Occipital lobe (tissue), 2 donors: ENCODE data around the gene CDKN2B-AS1. TPM values are rescaled to one million over a fixed set of nuclear protein-coding genes. Genes with fewer than 3 reads are reported as not detected.

Experiments
- DNase-seq: peaks from one replicate; lab custom pipeline; 2025; lab: John Stamatoyannopoulos, UW
- total RNA-seq: library from RNA; depleted of rRNA; stranded (reverse); fragments of >200 nt; gene quantifications from one replicate; pipeline ENCODE4 v1.2.3, GENCODE V29; 2014

The CDKN2B-AS1 gene
- total RNA-seq, 1 donor from 2014 or later = 0.62 TPM

GRCh38 chr9:21982861-21983560, 11.6 kb upstream of the CDKN2B-AS1 start:
- DNase-seq = no peak

DNA sequence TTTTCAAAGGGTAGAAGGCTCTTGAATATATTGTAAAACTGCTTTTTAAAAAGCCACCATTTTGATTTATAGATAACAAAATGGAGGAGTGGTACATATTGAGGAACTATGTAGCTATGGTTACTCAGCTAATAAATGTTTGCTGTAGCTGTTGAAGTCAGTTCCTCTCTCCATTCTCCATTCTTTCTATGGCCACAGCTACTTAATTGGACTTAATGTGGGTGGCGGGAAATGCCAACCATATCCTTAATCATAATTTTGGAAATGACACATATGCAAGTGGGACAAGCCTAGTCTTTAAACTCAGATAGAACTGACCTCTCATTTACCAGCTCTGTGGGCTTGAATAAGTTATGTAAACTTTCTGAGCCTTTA, 11.0 kb upstream of the CDKN2B-AS1 start:
- DNase-seq = no peak

GRCh38 chr9:21984101-21984500, 10.5 kb upstream of the CDKN2B-AS1 start:
- no peak for DNase-seq

GRCh38 chr9:21985964-21986667, 8.5 kb upstream of the CDKN2B-AS1 start:
- no peak for DNase-seq

GRCh38 chr9:21988056-21988990, 6.3 kb upstream of the CDKN2B-AS1 start:
- no peak for DNase-seq

- no peak for DNase-seq
Measured at GRCh38 chr9:21989440-21990189, 5.0 kb upstream of the CDKN2B-AS1 start.

GRCh38 chr9:21991072-21991959, 3.3 kb upstream of the CDKN2B-AS1 start:
- no peak for DNase-seq

- DNase-seq = no peak
Measured at GRCh38 chr9:21993007-21993406, 1.6 kb upstream of the CDKN2B-AS1 start.

GRCh38 chr9:21993893-21994555, 567 bp upstream of the CDKN2B-AS1 start, which contains the start of gene CDKN2A:
TSS of gene CDKN2A (minus strand) at chr9:21994392.
- no peak for DNase-seq

GRCh38 chr9:21995006-21995665, 545 bp downstream of the CDKN2B-AS1 start:
- DNase-seq = no peak

DNA sequence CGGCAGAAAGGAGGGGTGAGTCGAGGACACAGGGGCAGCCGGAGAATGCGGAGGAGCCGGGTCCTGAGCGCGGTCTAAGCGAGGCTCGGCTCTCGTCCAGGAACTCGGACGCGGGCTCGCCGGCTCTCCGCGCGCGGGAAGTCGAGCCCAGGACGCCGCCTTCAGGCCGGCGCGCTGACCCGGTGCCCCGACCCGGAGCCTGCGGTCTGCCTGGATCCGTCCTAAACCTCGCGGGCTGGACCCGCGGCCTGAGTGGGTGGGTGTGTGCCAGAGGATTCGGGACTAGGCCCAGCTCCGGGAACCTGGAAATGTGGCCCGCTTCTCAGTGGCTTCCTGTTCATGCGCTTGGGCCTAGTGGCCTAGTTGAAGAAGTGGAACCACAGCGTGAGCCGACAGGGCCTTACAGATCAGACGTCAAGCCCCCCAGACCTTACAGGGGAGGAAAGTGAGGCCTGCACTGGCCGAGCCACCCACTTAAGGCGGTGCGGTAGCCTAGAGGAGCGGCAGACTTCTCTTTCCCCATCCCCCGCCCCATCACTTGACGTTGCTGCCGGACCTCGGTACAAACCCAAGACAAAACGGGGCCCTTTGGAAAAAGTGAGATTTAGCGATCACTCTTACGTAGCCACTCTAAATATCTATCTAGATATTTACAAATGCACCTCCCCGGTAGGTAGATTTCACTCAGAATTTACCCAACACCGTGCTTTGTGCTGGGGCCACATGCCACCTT, 1.2 kb downstream of the CDKN2B-AS1 start:
- no peak for DNase-seq

DNA sequence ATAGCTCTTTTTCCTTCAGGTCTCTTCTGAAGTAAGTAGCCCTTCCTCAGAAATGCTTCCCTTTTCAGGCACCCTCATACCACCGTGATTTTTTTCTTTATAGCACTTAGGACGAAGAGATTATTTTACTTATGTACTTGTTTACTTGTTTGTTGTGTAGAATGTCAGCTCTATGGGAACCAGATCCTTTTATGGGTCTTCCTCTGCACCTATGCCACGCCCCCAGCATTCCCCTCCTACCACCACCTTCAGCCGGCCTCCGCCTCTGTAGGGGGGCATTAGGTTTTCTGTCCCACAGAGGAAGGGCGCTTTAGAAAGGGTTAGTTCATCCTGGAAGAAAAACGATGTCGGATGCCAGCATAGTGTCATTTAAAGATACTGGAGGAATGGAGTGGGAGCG, 1.8 kb downstream of the CDKN2B-AS1 start:
- no peak for DNase-seq

DNA sequence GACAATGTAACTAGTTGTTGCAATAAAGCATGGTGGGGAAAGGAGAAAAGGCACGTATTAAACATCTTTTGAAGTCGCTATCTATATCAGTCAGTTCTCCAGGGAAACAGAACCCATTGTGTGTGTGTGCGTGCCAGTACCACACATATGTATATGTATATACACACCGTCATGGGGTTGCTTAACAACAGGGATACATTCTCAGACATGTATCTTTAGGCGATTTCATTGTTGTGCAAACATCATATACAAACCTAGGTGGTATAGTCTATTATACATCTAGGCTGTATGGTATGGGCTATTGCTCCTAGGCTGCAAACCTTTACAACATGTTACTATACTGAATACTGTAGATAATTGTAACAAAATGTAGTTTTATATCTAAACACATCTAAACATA, 2.3 kb downstream of the CDKN2B-AS1 start:
- no peak for DNase-seq

- no peak for DNase-seq
Measured at GRCh38 chr9:21997480-21997879, 2.9 kb downstream of the CDKN2B-AS1 start.

GRCh38 chr9:21998026-21998425, 3.4 kb downstream of the CDKN2B-AS1 start:
- no peak for DNase-seq

DNA sequence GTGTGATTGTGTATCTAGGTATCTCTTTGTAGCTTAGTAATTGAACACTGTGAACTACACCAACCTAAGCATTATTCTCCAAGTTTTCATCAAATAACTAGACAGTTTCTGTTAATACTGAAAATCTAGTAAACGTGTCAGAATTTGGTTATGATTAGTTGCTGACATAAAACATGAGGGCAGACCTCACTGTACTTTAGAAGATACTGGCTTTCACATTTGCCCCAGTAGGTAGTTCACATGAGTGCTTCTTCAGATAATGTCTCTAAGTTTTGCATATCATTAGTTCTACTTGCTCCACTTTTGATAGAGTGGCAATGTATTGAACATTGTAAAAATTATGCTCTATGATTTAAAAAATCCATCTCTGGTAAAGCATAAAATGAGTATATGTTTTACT, 7.4 kb downstream of the CDKN2B-AS1 start:
- DNase-seq = no peak

GRCh38 chr9:22005021-22005701, 10.6 kb downstream of the CDKN2B-AS1 start:
- DNase-seq = no peak
